ENCODE results near the gene ROPN1B. TPM values are rescaled to one million over a fixed set of nuclear protein-coding genes. Genes with fewer than 3 reads are reported as not detected.

Gene ROPN1B
- total RNA-seq, 1 donor from 2014 or later = not detected

- Mint-ChIP-seq H3K4me1 (ENCODE audit: low read depth) (peaks cover 2% of the 10 kb centered on the region), H3K27me3 (no peaks in the 10 kb centered on the region), H3K9me3 (ENCODE audit: low read depth) (no peaks in the 10 kb centered on the region), H3K27ac (no peak overlapping the region), H3K36me3 (ENCODE audit: insufficient read depth) (peaks cover 11% of the 10 kb centered on the region), H3K4me3 (ENCODE audit: low read depth) (no peak overlapping the region)
- no peak for DNase-seq (ENCODE audit: low spot score, unreplicated experiment)
- TF ChIP-seq CTCF (IDR thresholded peaks at IDR 0.05; ENCODE audit: unreplicated experiment) = no peak
Observed at GRCh38 chr3:126021224-126021623, 52.2 kb downstream of the ROPN1B start.

GRCh38 chr3:126021702-126022101 is 52.7 kb downstream of the ROPN1B start:
- no peak overlapping the region for H3K4me3 Mint-ChIP-seq (ENCODE audit: low read depth)
- DNase-seq (ENCODE audit: low spot score, unreplicated experiment) = no peak
- TF ChIP-seq CTCF (IDR thresholded peaks at IDR 0.05; ENCODE audit: unreplicated experiment) = no peak
- H3K27ac Mint-ChIP-seq = no peak overlapping the region
- H3K27me3 Mint-ChIP-seq = no peaks in the 10 kb centered on the region
- H3K4me1 Mint-ChIP-seq (ENCODE audit: low read depth) = peaks cover 2% of the 10 kb centered on the region
- no peaks in the 10 kb centered on the region for H3K9me3 Mint-ChIP-seq (ENCODE audit: low read depth)
- H3K36me3 Mint-ChIP-seq (ENCODE audit: insufficient read depth) = peaks cover 11% of the 10 kb centered on the region

- Mint-ChIP-seq H3K27ac (no peak overlapping the region), H3K4me3 (ENCODE audit: low read depth) (no peak overlapping the region), H3K36me3 (ENCODE audit: insufficient read depth) (peaks cover 20% of the 10 kb centered on the region), H3K27me3 (no peaks in the 10 kb centered on the region), H3K9me3 (ENCODE audit: low read depth) (peaks cover 7% of the 10 kb centered on the region), H3K4me1 (ENCODE audit: low read depth) (peaks cover 2% of the 10 kb centered on the region)
- no peak for DNase-seq (ENCODE audit: low spot score, unreplicated experiment)
- TF ChIP-seq CTCF (IDR thresholded peaks at IDR 0.05; ENCODE audit: unreplicated experiment) = no peak
Observed at GRCh38 chr3:126022741-126023359, 53.9 kb downstream of the ROPN1B start.

- Mint-ChIP-seq H3K36me3 (ENCODE audit: insufficient read depth) (peaks cover 21% of the 10 kb centered on the region), H3K4me1 (ENCODE audit: low read depth) (peaks cover 2% of the 10 kb centered on the region), H3K4me3 (ENCODE audit: low read depth) (no peak overlapping the region), H3K27me3 (no peaks in the 10 kb centered on the region), H3K9me3 (ENCODE audit: low read depth) (peaks cover 8% of the 10 kb centered on the region), H3K27ac (no peak overlapping the region)
- DNase-seq (ENCODE audit: low spot score, unreplicated experiment) = no peak
- no peak for TF ChIP-seq CTCF (IDR thresholded peaks at IDR 0.05; ENCODE audit: unreplicated experiment)
Observed at GRCh38 chr3:126023390-126023789, 54.4 kb downstream of the ROPN1B start.

- H3K4me3 Mint-ChIP-seq (ENCODE audit: low read depth) = no peak overlapping the region
- no peak for TF ChIP-seq CTCF (IDR thresholded peaks at IDR 0.05; ENCODE audit: unreplicated experiment)
- no peaks in the 10 kb centered on the region for H3K27me3 Mint-ChIP-seq
- peaks cover 2% of the 10 kb centered on the region for H3K4me1 Mint-ChIP-seq (ENCODE audit: low read depth)
- no peak for DNase-seq (ENCODE audit: low spot score, unreplicated experiment)
- H3K36me3 Mint-ChIP-seq (ENCODE audit: insufficient read depth) = peaks cover 29% of the 10 kb centered on the region
- H3K27ac Mint-ChIP-seq = no peak overlapping the region
- H3K9me3 Mint-ChIP-seq (ENCODE audit: low read depth) = peaks cover 14% of the 10 kb centered on the region
Observed at GRCh38 chr3:126024049-126024854, 55.3 kb downstream of the ROPN1B start.
